HepG2 (cell line): Measurements from ENCODE around the gene FAM76A. TPM values are rescaled to one million over a fixed set of nuclear protein-coding genes. Genes with fewer than 3 reads are reported as not detected.

Experiments
- HDAC2 ChIP-seq: sonication (generic); formaldehyde crosslinking; IDR thresholded peaks from 2 replicates; pipeline ENCODE4 v1.4.0; 2020; ENCODE audit warnings: missing genetic modification reagents
- HNRNPK ChIP-seq: fragments of 200-400 bp; formaldehyde crosslinking; IDR thresholded peaks from 2 replicates; pipeline ENCODE4 v1.6.1; 2018; ENCODE audit warnings: low read length, low read depth, moderate library complexity, mild to moderate bottlenecking; ENCODE audit not compliant: poor library complexity, severe bottlenecking
- KDM2A ChIP-seq: sonication (generic); formaldehyde crosslinking; IDR thresholded peaks from 2 replicates; pipeline ENCODE4 v1.4.0; 2020; ENCODE audit warnings: low read depth, missing genetic modification reagents, borderline replicate concordance
- MIER2 ChIP-seq: IDR thresholded peaks from 2 replicates; pipeline ENCODE4 v1.6.1; 2016; ENCODE audit warnings: missing biosample characterization, missing genetic modification reagents
- MLX ChIP-seq: IDR thresholded peaks from 2 replicates; pipeline ENCODE4 v1.6.1; 2016
- NFYC ChIP-seq: IDR thresholded peaks from 2 replicates; pipeline ENCODE4 v1.6.1; 2016; ENCODE audit warnings: missing genetic modification reagents, missing compliant biosample characterization
- NONO ChIP-seq, 2 experiments: fragments of 450-650 bp in 1 of 2; sonication (generic) in 1 of 2; formaldehyde crosslinking in 1 of 2; IDR thresholded peaks in 1 of 2; conservative IDR thresholded peaks in 1 of 2; 2 replicates each; pipeline versions ENCODE4 v1.6.1 to v1.8.0; 2017 to 2022; ENCODE audit warnings: mild to moderate bottlenecking in 1 of 2, missing genetic modification reagents in 1 of 2, moderate library complexity in 1 of 2
- NPAS2 ChIP-seq: sonication (generic); formaldehyde crosslinking; IDR thresholded peaks from 2 replicates; pipeline ENCODE4 v1.8.0; 2022; ENCODE audit warnings: mild to moderate bottlenecking, missing genetic modification reagents, borderline replicate concordance
- RXRB ChIP-seq: IDR thresholded peaks from 2 replicates; pipeline ENCODE4 v1.6.1; 2016; ENCODE audit warnings: borderline replicate concordance, missing genetic modification reagents, missing compliant biosample characterization
- YEATS2 ChIP-seq: sonication (generic); formaldehyde crosslinking; IDR thresholded peaks from 2 replicates; pipeline ENCODE4 v1.4.0; 2020; ENCODE audit warnings: missing genetic modification reagents, borderline replicate concordance
- ZBTB8A ChIP-seq: sonication (generic); formaldehyde crosslinking; IDR thresholded peaks from 2 replicates; pipeline ENCODE4 v1.4.0; 2020; ENCODE audit warnings: mild to moderate bottlenecking, low read depth, missing genetic modification reagents, borderline replicate concordance
- ZFY ChIP-seq: sonication (generic); formaldehyde crosslinking; IDR thresholded peaks from 2 replicates; pipeline ENCODE4 v1.4.0; 2020; ENCODE audit warnings: missing genetic modification reagents
- ZNF205 ChIP-seq: IDR thresholded peaks from 2 replicates; pipeline ENCODE4 v1.6.1; 2018; ENCODE audit warnings: missing biosample characterization, missing genetic modification reagents
- ZNF234 ChIP-seq: sonication (generic); formaldehyde crosslinking; conservative IDR thresholded peaks from 2 replicates; pipeline ENCODE4 v1.5.1; 2020; ENCODE audit warnings: mild to moderate bottlenecking, missing genetic modification reagents
- ZNF292 ChIP-seq: sonication (generic); formaldehyde crosslinking; IDR thresholded peaks from 2 replicates; pipeline ENCODE4 v1.8.1; 2022; ENCODE audit warnings: mild to moderate bottlenecking, low read depth, missing genetic modification reagents, borderline replicate concordance
- polyA plus RNA-seq, 8 experiments: library from polyadenylated mRNA; depleted of rRNA in 3 of 8; stranded (reverse) in 7 of 8; unstranded in 1 of 8; fragments of >200 nt; fragmentation: Illumina TruSeq in 4 of 8; extraction: Trizol in 4 of 8; gene quantifications; 2 replicates each; pipeline versions ENCODE4 v1.2.1 to v1.2.3, GENCODE V29; 2011 to 2016; ENCODE audit warnings: low read depth in 4 of 8, missing spikeins in 1 of 8, mixed read lengths in 1 of 8; ENCODE audit not compliant: insufficient read depth in 1 of 8
- total RNA-seq, 5 experiments: library from RNA; depleted of rRNA; stranded (reverse); fragments of >200 nt; fragmentation: Illumina TruSeq; extraction: Trizol; gene quantifications; 2 replicates each; pipeline ENCODE4 v1.2.3, GENCODE V29; 2016; ENCODE audit warnings: low read depth in 1 of 5
- TF ChIP-seq, protein P1 (sequence below): sonication (generic); formaldehyde crosslinking; IDR thresholded peaks from 2 replicates; pipeline ENCODE4 v1.4.0; 2020; ENCODE audit warnings: missing genetic modification reagents
- TF ChIP-seq, protein P2 (sequence below): sonication (generic); formaldehyde crosslinking; IDR thresholded peaks from 2 replicates; pipeline ENCODE4 v1.8.1; 2023; ENCODE audit warnings: mild to moderate bottlenecking, missing genetic modification reagents, borderline replicate concordance
- TF ChIP-seq, protein P3 (sequence below): sonication (generic); formaldehyde crosslinking; IDR thresholded peaks from 2 replicates; pipeline ENCODE4 v1.5.1; 2020; ENCODE audit warnings: mild to moderate bottlenecking, missing genetic modification reagents, borderline replicate concordance

FAM76A gene
- total and polyA plus RNA-seq, 2 of the 13 experiments (the other 11 are each of a cell fraction or from before 2014, with no cell fraction given), result 4.2 to 15.7 TPM

DNA sequence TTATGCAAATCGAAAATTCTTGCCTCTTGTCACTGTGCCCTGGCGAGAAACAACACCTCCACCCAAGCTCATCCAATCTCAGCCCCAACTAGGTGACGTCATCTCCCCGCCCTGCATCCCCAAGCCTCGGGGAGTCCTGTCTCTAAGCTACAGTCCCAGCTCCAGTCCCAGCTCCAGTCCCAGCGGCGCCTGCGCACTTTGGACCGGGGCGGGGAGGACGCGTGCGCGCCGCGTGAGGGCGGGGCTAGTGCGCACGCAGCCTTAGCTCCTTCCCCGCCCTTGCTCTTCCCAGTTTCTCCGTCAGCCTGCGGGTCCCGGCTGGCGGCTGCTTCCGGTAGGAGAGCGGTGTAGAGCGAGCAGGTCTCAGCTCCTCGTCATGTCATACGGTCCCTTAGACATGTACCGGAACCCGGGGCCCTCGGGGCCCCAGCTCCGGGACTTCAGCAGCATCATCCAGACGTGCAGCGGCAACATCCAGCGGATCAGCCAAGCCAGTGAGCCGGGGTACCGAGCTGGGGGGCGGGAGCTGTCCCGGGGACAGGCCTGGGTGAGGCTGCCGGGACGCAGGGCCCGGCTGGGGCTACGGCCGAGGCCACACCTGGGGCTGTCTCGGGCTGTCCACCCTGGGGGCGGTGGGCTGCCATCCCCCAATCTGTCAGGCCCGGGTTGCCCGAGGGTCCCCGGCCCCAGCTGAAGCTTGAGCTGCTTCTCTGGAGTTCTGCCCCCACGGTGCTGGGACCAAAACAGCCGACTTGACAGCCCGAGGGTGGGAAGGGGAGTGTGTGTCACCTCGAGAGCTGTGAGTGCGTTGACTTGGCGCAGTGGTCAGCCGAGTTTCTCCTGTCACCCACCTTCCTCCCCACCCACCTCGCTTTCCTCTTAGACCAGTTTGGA is 47.4 kb downstream of the FAM76A start, which contains the start of gene STX12 (continued):
- TF ChIP-seq, protein P1, sequence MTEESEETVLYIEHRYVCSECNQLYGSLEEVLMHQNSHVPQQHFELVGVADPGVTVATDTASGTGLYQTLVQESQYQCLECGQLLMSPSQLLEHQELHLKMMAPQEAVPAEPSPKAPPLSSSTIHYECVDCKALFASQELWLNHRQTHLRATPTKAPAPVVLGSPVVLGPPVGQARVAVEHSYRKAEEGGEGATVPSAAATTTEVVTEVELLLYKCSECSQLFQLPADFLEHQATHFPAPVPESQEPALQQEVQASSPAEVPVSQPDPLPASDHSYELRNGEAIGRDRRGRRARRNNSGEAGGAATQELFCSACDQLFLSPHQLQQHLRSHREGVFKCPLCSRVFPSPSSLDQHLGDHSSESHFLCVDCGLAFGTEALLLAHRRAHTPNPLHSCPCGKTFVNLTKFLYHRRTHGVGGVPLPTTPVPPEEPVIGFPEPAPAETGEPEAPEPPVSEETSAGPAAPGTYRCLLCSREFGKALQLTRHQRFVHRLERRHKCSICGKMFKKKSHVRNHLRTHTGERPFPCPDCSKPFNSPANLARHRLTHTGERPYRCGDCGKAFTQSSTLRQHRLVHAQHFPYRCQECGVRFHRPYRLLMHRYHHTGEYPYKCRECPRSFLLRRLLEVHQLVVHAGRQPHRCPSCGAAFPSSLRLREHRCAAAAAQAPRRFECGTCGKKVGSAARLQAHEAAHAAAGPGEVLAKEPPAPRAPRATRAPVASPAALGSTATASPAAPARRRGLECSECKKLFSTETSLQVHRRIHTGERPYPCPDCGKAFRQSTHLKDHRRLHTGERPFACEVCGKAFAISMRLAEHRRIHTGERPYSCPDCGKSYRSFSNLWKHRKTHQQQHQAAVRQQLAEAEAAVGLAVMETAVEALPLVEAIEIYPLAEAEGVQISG (CRISPR knock-in tag), result peak; percentile 78; the same call in 1 of the 2 replicates
- TF ChIP-seq HNRNPK (no peak), KDM2A (CRISPR knock-in tag) (peak; percentile 67; the same call in 1 of the 2 replicates), NFYC (CRISPR knock-in tag) (no peak; the same call in 1 of the 2 replicates), RXRB (CRISPR knock-in tag) (no peak), MLX (CRISPR knock-in tag) (no peak), NPAS2 (no peak), YEATS2 (CRISPR knock-in tag) (peak; percentile 75; the same call in 1 of the 2 replicates), HDAC2 (no peak; the same call in 1 of the 2 replicates), NONO (IDR thresholded peaks at IDR 0.05) (no peak), NONO (CRISPR knock-in tag; conservative IDR thresholded peaks at IDR 0.05) (0 out of 2 replicates have a peak, but pooled peaks have one; percentile 39), ZBTB8A (no peak), ZFY (peak; percentile 83), ZNF205 (CRISPR knock-in tag) (0 out of 2 replicates have a peak, but pooled peaks have one; percentile 16), ZNF234 (CRISPR knock-in tag) (no peak), ZNF292 (CRISPR knock-in tag) (peak; percentile 64; the same call in 1 of the 2 replicates), MIER2 (CRISPR knock-in tag) (no peak)
- TF ChIP-seq, protein P2, sequence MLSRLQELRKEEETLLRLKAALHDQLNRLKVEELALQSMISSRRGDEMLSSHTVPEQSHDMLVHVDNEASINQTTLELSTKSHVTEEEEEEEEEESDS (CRISPR knock-in tag), result no peak
- TF ChIP-seq, protein P3, sequence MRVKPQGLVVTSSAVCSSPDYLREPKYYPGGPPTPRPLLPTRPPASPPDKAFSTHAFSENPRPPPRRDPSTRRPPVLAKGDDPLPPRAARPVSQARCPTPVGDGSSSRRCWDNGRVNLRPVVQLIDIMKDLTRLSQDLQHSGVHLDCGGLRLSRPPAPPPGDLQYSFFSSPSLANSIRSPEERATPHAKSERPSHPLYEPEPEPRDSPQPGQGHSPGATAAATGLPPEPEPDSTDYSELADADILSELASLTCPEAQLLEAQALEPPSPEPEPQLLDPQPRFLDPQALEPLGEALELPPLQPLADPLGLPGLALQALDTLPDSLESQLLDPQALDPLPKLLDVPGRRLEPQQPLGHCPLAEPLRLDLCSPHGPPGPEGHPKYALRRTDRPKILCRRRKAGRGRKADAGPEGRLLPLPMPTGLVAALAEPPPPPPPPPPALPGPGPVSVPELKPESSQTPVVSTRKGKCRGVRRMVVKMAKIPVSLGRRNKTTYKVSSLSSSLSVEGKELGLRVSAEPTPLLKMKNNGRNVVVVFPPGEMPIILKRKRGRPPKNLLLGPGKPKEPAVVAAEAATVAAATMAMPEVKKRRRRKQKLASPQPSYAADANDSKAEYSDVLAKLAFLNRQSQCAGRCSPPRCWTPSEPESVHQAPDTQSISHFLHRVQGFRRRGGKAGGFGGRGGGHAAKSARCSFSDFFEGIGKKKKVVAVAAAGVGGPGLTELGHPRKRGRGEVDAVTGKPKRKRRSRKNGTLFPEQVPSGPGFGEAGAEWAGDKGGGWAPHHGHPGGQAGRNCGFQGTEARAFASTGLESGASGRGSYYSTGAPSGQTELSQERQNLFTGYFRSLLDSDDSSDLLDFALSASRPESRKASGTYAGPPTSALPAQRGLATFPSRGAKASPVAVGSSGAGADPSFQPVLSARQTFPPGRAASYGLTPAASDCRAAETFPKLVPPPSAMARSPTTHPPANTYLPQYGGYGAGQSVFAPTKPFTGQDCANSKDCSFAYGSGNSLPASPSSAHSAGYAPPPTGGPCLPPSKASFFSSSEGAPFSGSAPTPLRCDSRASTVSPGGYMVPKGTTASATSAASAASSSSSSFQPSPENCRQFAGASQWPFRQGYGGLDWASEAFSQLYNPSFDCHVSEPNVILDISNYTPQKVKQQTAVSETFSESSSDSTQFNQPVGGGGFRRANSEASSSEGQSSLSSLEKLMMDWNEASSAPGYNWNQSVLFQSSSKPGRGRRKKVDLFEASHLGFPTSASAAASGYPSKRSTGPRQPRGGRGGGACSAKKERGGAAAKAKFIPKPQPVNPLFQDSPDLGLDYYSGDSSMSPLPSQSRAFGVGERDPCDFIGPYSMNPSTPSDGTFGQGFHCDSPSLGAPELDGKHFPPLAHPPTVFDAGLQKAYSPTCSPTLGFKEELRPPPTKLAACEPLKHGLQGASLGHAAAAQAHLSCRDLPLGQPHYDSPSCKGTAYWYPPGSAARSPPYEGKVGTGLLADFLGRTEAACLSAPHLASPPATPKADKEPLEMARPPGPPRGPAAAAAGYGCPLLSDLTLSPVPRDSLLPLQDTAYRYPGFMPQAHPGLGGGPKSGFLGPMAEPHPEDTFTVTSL (CRISPR knock-in tag), result no peak
